Stimulated activated CD4-positive, alpha-beta T cell treated with anti-CD3 and anti-CD28 coated beads, TNF-alpha, amount 100 ng/mL, for 48 hours (primary cell): ENCODE data around the gene RASA3.
A peak's percentile ranks its signal among the peaks of the same experiment; 100 is the strongest.

Experiments used
- DNase-seq, 3 donors: peaks; one replicate each; pipeline ENCODE4 v3.0.0-alpha.2; 2020; ENCODE audit warnings: low read depth in 3 of 3

Gene RASA3

GRCh38 chr13:113938716-113939115, 193.7 kb downstream of the RASA3 start:
- DNase-seq: no peak

DNA sequence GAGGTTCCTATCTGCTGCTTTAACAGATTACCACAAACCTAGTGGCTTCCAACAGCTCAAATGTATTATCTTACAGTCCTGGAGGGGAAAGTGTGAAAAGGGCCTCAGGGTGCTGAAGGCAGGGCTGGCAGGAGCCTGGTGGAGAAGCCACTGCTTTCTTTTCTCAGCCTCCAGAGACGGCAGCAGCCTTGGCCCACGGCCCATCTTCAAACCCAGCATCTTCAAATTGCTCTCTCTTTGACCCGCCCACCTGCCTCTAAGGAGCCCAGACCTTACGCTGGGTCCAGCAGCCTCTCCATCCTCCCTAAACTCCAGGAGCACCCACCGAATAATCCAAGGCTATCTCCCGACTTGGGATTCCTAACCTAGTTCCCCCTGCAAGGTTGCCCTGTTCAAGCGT, 194.2 kb downstream of the RASA3 start:
- DNase-seq: no peak

GRCh38 chr13:113937527-113938180, 194.8 kb downstream of the RASA3 start:
- DNase-seq: no peak

- no peak for DNase-seq
Measured at GRCh38 chr13:113937073-113937472, 195.3 kb downstream of the RASA3 start.

- DNase-seq: no peak
Measured at GRCh38 chr13:113936166-113936965, 196.1 kb downstream of the RASA3 start.

- no peak for DNase-seq
Measured at GRCh38 chr13:113935001-113935844, 197.2 kb downstream of the RASA3 start.

GRCh38 chr13:113934576-113934975, 197.8 kb downstream of the RASA3 start:
- DNase-seq: no peak

DNA sequence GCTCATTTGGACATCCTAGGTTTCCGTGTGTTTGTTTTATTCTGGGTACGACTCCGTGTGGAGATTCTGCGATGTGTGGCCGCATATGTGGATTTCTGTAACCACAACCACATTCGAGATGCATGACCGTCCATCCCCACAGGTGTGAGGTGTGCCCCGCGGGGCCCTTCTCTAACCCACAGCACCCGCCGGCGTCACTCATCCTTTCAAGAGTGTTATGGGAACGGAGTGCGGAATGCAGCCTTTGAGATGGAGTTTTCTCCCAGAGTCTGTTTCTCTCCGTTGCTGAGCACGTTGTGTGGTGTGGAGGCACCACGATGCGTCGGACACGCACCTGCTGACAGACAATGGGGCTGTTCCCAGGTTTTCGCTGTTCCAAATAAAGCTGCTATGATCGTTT, 198.5 kb downstream of the RASA3 start:
- no peak for DNase-seq

- DNase-seq: no peak
Measured at GRCh38 chr13:113931841-113932459, 200.5 kb downstream of the RASA3 start.

DNA sequence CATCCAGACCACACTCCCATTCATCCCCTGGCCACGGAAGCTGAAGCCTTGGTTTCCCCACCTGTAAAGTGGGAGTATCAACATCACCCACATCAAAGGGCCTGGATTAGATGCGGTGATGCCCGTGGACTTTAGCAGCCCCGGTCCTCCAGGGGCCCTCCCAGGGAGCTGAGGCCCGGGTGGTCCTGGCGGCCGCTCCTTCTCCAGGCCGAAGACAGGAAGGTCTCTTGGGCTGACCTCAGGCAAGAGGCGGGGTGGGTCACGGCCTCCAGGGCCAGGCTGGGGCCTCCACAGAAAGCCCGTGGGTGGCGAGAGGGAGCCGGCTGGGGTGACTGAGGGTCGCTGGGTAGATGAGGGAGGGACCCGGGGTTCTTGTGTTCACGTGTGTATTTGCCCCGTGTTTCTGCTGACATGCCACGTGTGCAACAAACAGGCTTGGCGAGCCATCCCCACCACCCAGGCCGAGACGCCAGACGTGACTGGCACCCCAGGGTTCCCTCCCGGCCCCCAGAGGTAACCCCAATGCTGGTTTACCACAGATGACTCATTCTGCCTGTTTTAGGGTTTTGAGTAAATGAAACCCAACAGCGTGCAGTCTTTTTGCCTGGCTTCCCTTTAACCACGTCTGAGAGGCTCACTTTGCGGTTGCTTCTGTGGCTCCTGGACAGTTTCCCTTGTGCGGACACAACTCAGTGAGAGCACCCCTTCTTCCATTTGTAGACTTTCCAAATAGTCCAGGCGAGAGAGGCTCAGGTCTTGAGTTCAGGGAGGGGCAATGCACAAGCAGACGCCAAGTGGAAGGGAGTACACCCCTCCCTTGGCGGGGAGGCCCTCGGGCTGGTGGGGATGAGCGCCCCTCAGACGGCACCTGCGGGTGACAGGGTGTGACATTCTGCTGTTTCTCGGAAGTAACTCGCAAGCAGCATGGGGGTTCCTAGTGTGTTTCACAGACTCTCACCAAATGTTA, 201.5 kb downstream of the RASA3 start:
- DNase-seq: peak; percentile 4 to 36 (median 15)

DNA sequence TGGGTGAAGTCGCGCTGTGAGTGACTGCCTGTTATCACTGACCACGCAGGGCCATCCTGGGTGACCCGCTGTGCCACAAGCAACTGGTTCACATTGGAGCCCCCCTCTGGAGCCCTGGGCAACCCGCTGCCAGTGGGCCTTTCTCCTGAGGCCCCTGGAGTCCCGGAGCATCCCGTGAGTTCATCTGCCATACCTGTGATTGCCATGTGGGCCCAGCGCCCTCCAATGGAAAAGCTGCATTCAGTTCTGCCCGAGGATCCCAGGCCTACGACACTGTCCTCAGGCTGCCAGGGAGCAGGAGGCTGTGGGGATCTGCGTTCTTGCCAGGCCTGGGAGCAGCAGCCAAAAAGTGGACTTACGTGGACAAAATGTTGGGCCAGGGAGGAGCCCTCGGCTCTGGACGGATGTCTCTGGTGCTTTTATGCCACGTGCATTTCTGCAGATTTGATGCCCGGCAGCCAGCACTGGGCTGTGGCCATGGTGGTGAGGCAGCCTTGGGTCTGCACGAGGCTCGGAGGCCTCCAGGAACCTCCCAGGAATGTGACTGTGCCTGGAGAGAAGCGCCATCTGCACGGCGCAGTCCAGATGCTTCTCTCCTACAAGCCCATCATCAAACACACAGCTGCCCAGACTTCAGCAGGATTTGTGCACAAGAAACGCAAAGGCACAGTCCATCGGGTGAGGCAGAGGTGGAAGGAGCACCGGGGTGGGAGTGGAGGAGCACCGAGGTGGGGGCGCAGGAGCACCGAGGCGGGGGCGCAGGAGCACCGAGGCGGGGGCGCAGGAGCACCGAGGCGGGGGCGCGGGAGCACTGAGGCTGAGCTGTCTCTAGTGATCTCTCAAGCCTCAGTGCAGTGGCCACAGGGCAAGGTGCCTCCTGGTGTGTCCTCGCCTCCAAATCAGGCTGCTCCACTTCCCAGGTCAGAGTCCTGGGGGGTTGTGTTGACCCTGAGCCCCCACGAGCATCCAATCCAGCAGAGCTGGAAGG, 202.5 kb downstream of the RASA3 start:
- no peak for DNase-seq

DNA sequence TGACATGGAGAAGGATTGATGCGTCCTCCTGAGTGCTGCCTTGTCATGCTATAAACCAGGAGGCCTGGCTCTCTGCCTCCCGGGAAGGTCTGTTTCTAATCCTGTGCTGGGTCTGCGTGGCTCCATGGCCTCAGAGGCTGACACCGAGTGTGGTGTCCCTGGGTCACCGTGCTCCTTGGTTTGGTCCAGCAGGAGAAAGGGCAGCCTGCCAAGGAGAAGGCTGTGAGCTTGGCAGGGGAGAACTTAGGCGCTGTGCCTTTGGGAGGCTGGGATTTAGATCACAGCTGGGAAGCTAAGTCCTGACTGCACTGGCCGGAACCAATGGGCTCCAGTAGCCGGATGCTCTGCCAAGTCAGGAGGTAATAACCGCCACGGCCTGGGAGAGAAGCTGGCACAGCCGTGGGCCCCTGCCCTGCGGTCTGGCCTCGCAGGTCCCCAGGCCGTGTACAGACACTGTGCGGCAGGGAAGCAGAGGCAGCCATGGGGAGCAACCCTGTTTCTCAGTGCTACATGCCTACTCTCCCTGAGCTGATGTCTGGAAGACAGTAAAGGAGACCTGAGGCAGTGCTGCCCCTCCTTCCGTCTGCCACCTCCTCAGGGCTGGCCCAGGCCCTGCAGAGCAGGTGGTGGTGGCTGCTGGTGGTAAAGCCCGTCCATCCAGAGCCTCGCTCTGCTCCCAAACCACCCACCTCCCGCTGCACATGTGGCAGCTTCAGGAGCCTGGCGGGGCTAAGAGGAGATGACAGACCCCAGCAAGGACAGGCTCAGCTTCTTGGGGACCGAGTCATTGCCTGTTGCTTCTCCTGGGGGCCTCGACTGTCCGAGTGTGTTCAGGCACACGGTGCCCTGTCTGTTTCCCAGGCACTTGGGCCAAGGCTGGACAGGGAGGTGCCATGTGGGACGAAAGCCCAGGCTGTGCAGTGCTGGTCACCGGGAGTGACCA, 203.5 kb downstream of the RASA3 start:
- no peak for DNase-seq
